Measurements from ENCODE around the gene VASH2.
"Not testable (repeated sequence)": the region's sequence is repeated elsewhere in the genome, so short reads cannot be mapped to it uniquely, and the experiment has no call there.

VASH2 gene

DNA sequence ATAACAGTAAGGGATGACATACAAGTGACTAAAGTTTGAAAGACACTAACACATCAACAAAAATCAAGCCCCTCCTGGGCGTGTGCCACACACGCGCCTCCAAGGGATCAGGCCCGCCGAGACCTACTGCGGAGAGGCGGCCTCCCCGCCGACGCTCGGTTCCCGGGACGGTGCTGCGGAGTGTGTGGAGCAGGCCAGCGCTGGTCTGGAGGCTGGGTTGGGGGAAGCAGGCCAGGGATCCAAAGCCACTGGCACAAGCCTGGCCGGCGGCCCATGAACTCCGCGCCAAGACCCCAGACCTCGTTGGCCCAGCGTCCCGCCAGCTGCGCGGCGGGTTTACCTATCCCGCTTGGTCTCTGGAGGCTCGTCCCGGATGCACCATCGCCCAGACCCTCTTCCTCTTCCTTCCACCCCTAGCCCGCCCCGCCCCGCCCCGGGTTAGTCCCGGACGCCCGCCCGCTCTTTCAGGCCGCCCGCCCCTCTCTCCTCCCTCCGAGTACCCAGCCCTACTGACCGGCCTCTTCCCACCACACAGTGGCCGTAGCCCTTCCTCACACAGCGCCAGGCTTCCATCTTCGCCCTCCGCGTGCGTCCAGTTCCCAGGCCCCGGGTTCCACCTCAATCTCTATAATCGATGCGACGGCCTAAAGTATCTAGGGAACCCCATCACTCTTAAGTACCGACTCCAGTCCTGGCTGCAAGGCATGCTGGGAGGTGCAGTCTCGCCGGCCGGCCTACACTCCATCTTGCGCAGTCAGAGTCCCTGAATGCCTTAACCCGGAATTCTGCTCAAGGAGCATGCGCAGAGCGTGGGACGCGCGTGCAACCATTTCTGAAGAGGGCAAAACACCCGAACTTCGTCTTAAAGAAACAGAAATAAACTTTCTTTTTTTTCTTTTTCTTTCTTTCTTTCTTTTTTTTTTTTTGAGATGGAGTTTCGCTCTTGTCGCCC is 65.0 kb downstream of the VASH2 start, which contains the start of gene ANGEL2:
ANGEL2 (minus strand) TSS at position 769 of the 952 bp plus-strand sequence; CDS start at position 573, 196 bp downstream.
- H3K9ac ChIP-seq = peak within 1 kb of the TSS; percentile 84 to 96 (median 93)
- peaks cover 16 to 31% (median 25%) of the 10 kb centered on the region in 11 experiments; a peak in 19 of 22 replicates for H3K36me3 ChIP-seq
- peak within 1 kb of the TSS; percentile 75 to 98 (median 96) for H3K27ac ChIP-seq
- H4K20me1 ChIP-seq = peaks cover 0 to 9% (median 0%) of the 10 kb centered on the region in 11 experiments; a peak in 2 of 22 replicates
- TF ChIP-seq Cebpa-rat (IDR thresholded peaks at IDR 0.05) = no peak
- peaks cover 17 to 29% (median 22%) of the 10 kb centered on the region in 10 experiments for H3K4me1 ChIP-seq
- H3K9me3 ChIP-seq (replicated peaks in 1 of 11) = no peaks in the 10 kb centered on the region
- H3K27me3 ChIP-seq = no peaks in the 10 kb centered on the region
- H3K4me2 ChIP-seq = peak within 1 kb of the TSS; percentile 72 to 92 (median 86)
- peak within 1 kb of the TSS; percentile 72 to 89 (median 81) for H3K4me3 ChIP-seq

DNA sequence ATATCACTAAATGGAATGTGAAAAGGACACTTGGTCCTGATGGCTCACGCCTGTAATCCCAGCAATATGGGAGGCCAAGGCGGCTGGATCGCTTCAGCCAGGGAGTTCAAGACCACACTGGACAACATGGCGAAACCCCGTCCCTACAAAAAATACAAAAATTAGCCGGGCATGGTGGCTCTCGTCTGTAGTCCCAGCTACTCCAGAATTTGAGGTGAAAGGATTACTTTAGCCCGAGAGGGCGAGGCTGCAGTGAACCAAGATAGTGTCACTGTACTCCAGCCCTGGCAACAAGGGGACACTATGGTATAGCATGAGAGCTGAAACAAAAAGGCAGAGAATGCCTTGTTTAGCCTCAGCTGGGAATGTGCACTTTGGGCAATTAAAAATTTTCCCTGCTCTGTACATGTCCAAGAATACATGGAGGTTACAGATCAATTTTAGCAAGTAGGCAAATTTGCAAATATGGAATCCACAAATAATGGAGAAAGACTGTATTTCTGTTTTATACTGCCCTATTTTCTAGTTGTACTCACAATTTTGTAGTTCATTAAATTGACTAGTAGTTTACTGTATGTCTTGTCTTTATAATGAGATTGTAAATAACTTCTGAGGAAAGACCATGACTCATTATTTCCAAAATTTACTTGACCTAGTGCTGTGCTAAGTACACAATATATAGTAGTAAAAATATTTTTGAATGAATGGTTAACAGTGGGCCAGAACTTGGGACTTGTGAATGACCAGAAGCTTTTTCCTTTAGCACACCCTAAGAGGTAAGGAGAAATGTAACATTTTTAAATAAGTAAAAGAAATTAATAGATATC is 67.3 kb downstream of the VASH2 start:
- no peak overlapping the region for H3K4me3 ChIP-seq
- H3K9me3 ChIP-seq (replicated peaks in 1 of 11) = no peaks in the 10 kb centered on the region
- TF ChIP-seq Cebpa-rat (IDR thresholded peaks at IDR 0.05) = no peak
- H4K20me1 ChIP-seq = no peaks in the 10 kb centered on the region
- no peak overlapping the region for H3K9ac ChIP-seq
- H3K27ac ChIP-seq = no peak overlapping the region
- no peak overlapping the region for H3K4me2 ChIP-seq
- peaks cover 17 to 29% (median 22%) of the 10 kb centered on the region in 10 experiments for H3K4me1 ChIP-seq
- H3K36me3 ChIP-seq = peaks cover 0 to 8% (median 6%) of the 10 kb centered on the region in 11 experiments; a peak in 12 of 22 replicates
- no peaks in the 10 kb centered on the region for H3K27me3 ChIP-seq

DNA sequence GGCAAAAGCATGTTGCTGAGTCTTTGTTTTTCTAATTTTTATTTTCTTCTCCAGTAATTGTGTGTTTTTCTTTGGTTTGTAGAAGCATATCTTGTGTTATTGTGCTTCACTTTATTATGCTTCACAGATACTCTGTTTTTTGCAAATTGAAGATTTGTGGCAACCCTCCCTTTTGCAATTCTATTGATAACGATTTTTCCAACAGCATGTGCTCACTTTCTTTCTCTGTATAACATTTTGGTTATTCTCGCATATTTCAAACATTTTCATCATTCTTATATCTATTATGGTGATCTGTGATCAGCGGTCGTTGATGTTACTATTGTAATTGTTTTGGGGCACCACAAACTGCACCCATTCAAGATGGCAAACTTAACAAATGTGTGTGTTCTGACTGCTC is 69.1 kb downstream of the VASH2 start:
- Histone ChIP-seq H3K4me2 (no peak overlapping the region), H3K9me3 (replicated peaks in 1 of 11) (peaks cover 0 to 6% (median 0%) of the 10 kb centered on the region in 11 experiments; a peak in 4 of 22 replicates), H3K36me3 (no peaks in the 10 kb centered on the region), H3K4me1 (peaks cover 7 to 13% (median 10%) of the 10 kb centered on the region in 10 experiments), H3K27ac (no peak overlapping the region), H3K4me3 (no peak overlapping the region), H3K27me3 (no peaks in the 10 kb centered on the region), H4K20me1 (no peaks in the 10 kb centered on the region), H3K9ac (no peak overlapping the region)
- TF ChIP-seq Cebpa-rat (IDR thresholded peaks at IDR 0.05) = no peak

DNA sequence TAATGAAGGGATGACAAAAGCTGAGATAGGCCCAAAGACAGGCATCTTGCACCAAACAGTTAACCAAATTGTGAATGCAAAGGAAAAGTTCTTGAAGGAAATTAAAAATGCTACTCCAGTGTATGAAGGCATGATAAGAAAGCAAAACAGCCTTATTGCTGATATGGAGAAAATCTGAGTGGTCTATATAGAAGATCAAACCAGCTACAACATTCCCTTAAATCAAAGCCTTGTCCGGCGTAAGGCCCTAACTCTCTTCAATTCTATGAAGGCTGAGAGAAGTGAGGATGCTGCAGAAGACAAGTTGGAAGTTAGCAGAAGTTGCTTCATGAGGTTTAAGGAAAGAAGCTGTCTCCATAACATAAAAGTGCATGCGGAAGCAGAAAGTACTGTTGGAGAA is 69.7 kb downstream of the VASH2 start:
- Histone ChIP-seq H3K27me3 (no peaks in the 10 kb centered on the region), H3K36me3 (no peaks in the 10 kb centered on the region), H3K9ac (no peak overlapping the region), H4K20me1 (no peaks in the 10 kb centered on the region), H3K9me3 (replicated peaks in 1 of 11) (peaks cover 0 to 9% (median 2%) of the 10 kb centered on the region in 11 experiments; a peak in 18 of 22 replicates), H3K4me2 (no peak overlapping the region), H3K4me3 (no peak overlapping the region), H3K27ac (no peak overlapping the region), H3K4me1 (peaks cover 5 to 11% (median 7%) of the 10 kb centered on the region in 10 experiments; a peak in 16 of 20 replicates)
- no peak for TF ChIP-seq Cebpa-rat (IDR thresholded peaks at IDR 0.05)

DNA sequence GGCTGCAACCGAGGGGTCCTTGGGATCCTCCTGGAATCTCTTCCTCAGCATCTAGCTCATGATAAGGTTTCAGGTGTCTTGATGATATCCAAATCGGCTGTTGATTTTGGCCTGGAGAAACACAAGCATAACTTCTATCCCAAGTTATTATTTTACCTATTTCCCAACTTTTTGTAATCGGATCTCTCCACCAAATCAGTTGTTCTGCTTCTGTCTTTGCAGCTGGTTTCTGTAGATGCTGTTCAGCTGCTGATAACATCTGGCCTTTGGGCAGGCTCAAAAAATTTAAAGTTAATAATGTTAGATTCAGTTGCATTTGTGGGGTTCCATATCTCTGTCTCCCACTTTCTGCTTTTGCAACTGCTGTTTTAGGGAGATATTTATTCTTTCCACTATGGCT is 76.7 kb downstream of the VASH2 start:
- H3K9me3 ChIP-seq (replicated peaks in 1 of 11) = peaks cover 9 to 20% (median 13%) of the 10 kb centered on the region in 11 experiments; a peak in 21 of 22 replicates
- H4K20me1 ChIP-seq, H3K4me2 ChIP-seq, H3K27ac ChIP-seq, H3K4me3 ChIP-seq, H3K4me1 ChIP-seq, H3K9ac ChIP-seq, H3K27me3 ChIP-seq, H3K36me3 ChIP-seq: not testable (repeated sequence)

DNA sequence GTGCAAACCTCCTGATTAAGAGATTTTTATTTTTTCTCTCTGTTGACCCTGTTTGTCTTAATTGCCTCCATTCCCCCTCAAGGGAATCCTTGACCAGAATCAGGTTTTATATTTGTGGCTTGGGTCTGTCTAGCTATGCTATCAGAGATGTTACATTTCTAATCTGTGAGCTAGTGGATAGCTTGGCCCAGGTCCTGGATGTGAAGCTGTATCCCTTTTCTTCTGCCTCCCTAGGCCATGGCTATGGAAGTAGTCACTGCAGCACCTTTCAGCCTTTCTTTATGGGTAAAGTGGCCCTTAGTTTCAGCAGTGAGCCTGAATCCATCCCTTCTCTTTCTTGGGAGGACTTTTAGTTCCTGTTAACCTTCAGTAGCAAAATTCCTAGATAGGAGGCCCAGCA is 82.3 kb downstream of the VASH2 start:
- no peak for TF ChIP-seq Cebpa-rat (IDR thresholded peaks at IDR 0.05)
- no peak overlapping the region for H3K9ac ChIP-seq
- no peak overlapping the region for H3K27ac ChIP-seq
- no peak overlapping the region for H3K4me2 ChIP-seq
- H3K4me1 ChIP-seq = no peaks in the 10 kb centered on the region
- no peak overlapping the region for H3K4me3 ChIP-seq
- H3K36me3 ChIP-seq = no peaks in the 10 kb centered on the region
- no peaks in the 10 kb centered on the region for H4K20me1 ChIP-seq
- H3K27me3 ChIP-seq = no peaks in the 10 kb centered on the region
- H3K9me3 ChIP-seq (replicated peaks in 1 of 11) = peaks cover 0 to 8% (median 0%) of the 10 kb centered on the region in 11 experiments; a peak in 4 of 22 replicates

DNA sequence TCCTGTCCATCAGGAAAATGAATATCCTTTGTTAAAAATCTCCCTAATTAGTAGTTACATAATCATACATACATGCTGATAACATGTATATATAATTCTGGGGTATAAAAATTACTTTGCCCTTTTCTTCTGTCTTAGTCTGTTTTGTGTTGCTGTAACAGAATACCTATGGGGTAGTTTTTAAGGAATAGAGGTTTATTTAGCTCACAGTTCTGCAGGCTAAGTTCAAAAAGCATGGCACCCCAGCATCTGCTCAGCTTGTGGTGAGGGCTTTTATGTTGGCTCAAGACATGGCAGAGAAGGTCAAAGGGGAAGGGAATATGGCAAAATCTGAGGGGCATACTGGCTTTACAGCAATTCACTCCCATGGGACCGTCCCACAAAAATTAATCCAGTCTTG is 84.4 kb downstream of the VASH2 start:
- no peak for TF ChIP-seq Cebpa-rat (IDR thresholded peaks at IDR 0.05)
- Histone ChIP-seq H3K9me3 (replicated peaks in 1 of 11) (peaks cover 0 to 8% (median 0%) of the 10 kb centered on the region in 11 experiments; a peak in 5 of 22 replicates), H3K4me1 (no peaks in the 10 kb centered on the region), H3K9ac (no peak overlapping the region), H4K20me1 (no peaks in the 10 kb centered on the region), H3K4me2 (no peak overlapping the region), H3K4me3 (no peak overlapping the region), H3K27ac (no peak overlapping the region), H3K27me3 (no peaks in the 10 kb centered on the region), H3K36me3 (no peaks in the 10 kb centered on the region)

DNA sequence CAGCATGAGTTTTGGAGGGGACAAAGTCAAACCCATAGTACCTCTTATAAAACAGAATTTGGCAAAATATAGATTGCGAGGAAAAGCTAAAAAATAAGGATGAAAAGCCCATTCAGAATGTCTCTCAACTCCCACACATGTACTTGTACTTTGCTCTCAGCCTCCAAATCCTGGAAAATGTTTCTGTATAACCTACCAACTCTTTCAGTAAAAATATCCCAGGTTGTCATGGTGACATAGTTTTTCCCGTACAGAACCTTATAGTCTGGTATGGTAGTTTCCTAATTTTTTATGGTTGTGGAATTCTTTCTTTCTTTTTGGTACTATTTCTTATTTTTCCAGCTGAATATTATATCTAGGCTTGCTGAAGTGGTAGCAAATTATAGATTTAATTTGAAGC is 85.2 kb downstream of the VASH2 start:
- Histone ChIP-seq H4K20me1 (no peaks in the 10 kb centered on the region), H3K4me2 (no peak overlapping the region), H3K4me1 (no peaks in the 10 kb centered on the region), H3K9ac (no peak overlapping the region), H3K27ac (no peak overlapping the region), H3K9me3 (replicated peaks in 1 of 11) (peaks cover 0 to 8% (median 0%) of the 10 kb centered on the region in 11 experiments; a peak in 5 of 22 replicates), H3K27me3 (no peaks in the 10 kb centered on the region), H3K4me3 (no peak overlapping the region), H3K36me3 (no peaks in the 10 kb centered on the region)
- no peak for TF ChIP-seq Cebpa-rat (IDR thresholded peaks at IDR 0.05)

All from BLaER1 treated with 17β-estradiol and CSF1 and Interleukin-3, amounts not matched to agents 10 nM and 100 nM (cell line).